Endothelial cell of umbilical vein (primary cell): ENCODE results near the gene CDX1. TPM values are rescaled to one million over a fixed set of nuclear protein-coding genes. Genes with fewer than 3 reads are reported as not detected.

Source experiments
- BruUV-seq: library from RNA; stranded (reverse); fragments of 400-500 nt; replicated peaks from 2 replicates; lab custom pipeline; 2021; lab: Mats Ljungman, UMichigan
- CTCF ChIA-PET: fragments of 300-600, 350-600 bp; sonication (Branson Sonifier 250); formaldehyde crosslinking; loops from one replicate; lab custom pipeline; 2021; ENCODE audit warnings: antibody characterized with exemption, inconsistent platforms; lab: Charles Lee
- POLR2A ChIA-PET: fragments of 300-600, 350-600 bp; sonication (Branson Sonifier 250); formaldehyde crosslinking; loops from one replicate; lab custom pipeline; 2021; ENCODE audit warnings: antibody characterized with exemption, inconsistent platforms; lab: Charles Lee
- DNase-seq: peaks from one replicate; pipeline ENCODE4 v3.0.0-alpha.2; 2011; ENCODE audit warnings: low read depth, low spot score
- FAIRE-seq: peaks from 2 replicates; lab custom pipeline; 2011; peaks lifted over from hg19 to GRCh38; lab: Jason Lieb, UNC
- H2AFZ ChIP-seq: 2 replicates; pipeline ENCODE4 v1.6.0; 2012; ENCODE audit warnings: low read depth, low read length, control low read depth, inconsistent platforms
- H3K27ac ChIP-seq: 2 replicates; pipeline ENCODE4 v1.5.1; 2011; ENCODE audit warnings: low read depth, mild to moderate bottlenecking, control low read depth, low read length, moderate library complexity; ENCODE audit not compliant: insufficient read depth
- H3K27me3 ChIP-seq, 2 experiments: 2 replicates each; pipeline versions ENCODE4 v1.6.0 to v1.6.1; 2011; ENCODE audit warnings: low read length in 2 of 2, mixed read lengths in 1 of 2; ENCODE audit not compliant: control insufficient read depth in 2 of 2, insufficient read depth in 2 of 2
- H3K36me3 ChIP-seq, 2 experiments: 2 replicates in 1 of 2; 3 replicates in 1 of 2; pipeline ENCODE4 v1.5.1; 2011; ENCODE audit warnings: low read length in 2 of 2, mild to moderate bottlenecking in 1 of 2, moderate library complexity in 1 of 2; ENCODE audit not compliant: control insufficient read depth in 2 of 2, insufficient read depth in 2 of 2; ENCODE audit errors: extremely low read depth in 1 of 2
- H3K4me1 ChIP-seq: 3 replicates; pipeline ENCODE4 v1.5.1; 2011; ENCODE audit warnings: mild to moderate bottlenecking, low read length; ENCODE audit not compliant: control insufficient read depth, insufficient read depth; ENCODE audit errors: extremely low read depth
- H3K4me2 ChIP-seq: 2 replicates; pipeline ENCODE4 v1.6.1; 2011; ENCODE audit warnings: low read length, control low read depth, mixed read lengths; ENCODE audit not compliant: insufficient read depth
- H3K4me3 ChIP-seq, 3 experiments: fragments of 200-600 bp in 1 of 3; sonication (generic), shearing (Covaris generic) in 1 of 3; replicated peaks in 1 of 3; 2 replicates each; pipeline ENCODE4 v1.5.1; 2011 to 2016; ENCODE audit warnings: control low read depth in 3 of 3, low read length in 3 of 3, mild to moderate bottlenecking in 2 of 3, inconsistent platforms in 1 of 3, low read depth in 1 of 3, moderate library complexity in 1 of 3; ENCODE audit not compliant: insufficient read depth in 1 of 3
- H3K79me2 ChIP-seq: 2 replicates; pipeline ENCODE4 v1.6.0; 2012; ENCODE audit warnings: low read length, inconsistent platforms; ENCODE audit not compliant: control insufficient read depth, insufficient read depth
- H3K9ac ChIP-seq: replicated peaks from 2 replicates; pipeline ENCODE3; 2011; ENCODE audit warnings: low read length, control low read depth; ENCODE audit not compliant: insufficient read depth; ENCODE audit errors: extremely low read depth
- H3K9me1 ChIP-seq: replicated peaks from 3 replicates; pipeline ENCODE4 v1.6.0; 2011; ENCODE audit warnings: mild to moderate bottlenecking, low read length; ENCODE audit not compliant: control insufficient read depth, insufficient read depth; ENCODE audit errors: extremely low read depth
- H3K9me3 ChIP-seq: replicated peaks from 2 replicates; pipeline ENCODE4 v1.5.1; 2012; ENCODE audit warnings: low read length, inconsistent platforms; ENCODE audit not compliant: control insufficient read depth, insufficient read depth
- H4K20me1 ChIP-seq: replicated peaks from 2 replicates; pipeline ENCODE3; 2011; ENCODE audit warnings: mild to moderate bottlenecking, low read length; ENCODE audit not compliant: control insufficient read depth, insufficient read depth; ENCODE audit errors: extremely low read depth
- CTCF ChIP-seq, 2 donors: IDR thresholded peaks; 1 replicate in 1 of 2; 2 replicates in 1 of 2; pipeline ENCODE4 v1.5.1; 2011; ENCODE audit warnings: low read length in 2 of 2, mild to moderate bottlenecking in 2 of 2, moderate library complexity in 2 of 2, control low read depth in 1 of 2, inconsistent platforms in 1 of 2, low read depth in 1 of 2; ENCODE audit not compliant: insufficient read depth in 1 of 2; ENCODE audit errors: extremely low read depth in 1 of 2
- EZH2 ChIP-seq: IDR thresholded peaks from 2 replicates; pipeline ENCODE4 v1.6.1; 2012; ENCODE audit warnings: borderline replicate concordance, low read depth, mild to moderate bottlenecking, moderate library complexity, low read length, inconsistent platforms; ENCODE audit not compliant: severe bottlenecking
- FOS ChIP-seq: IDR thresholded peaks from 2 replicates; pipeline ENCODE4 v1.6.1; 2011; ENCODE audit warnings: mild to moderate bottlenecking, low read length, moderate library complexity, borderline replicate concordance; ENCODE audit not compliant: insufficient read depth
- GATA2 ChIP-seq: IDR thresholded peaks from 2 replicates; pipeline ENCODE4 v1.7.0; 2011; ENCODE audit warnings: low read depth, mild to moderate bottlenecking, moderate library complexity, mixed read lengths, low read length; ENCODE audit not compliant: insufficient read length, insufficient read depth
- JUN ChIP-seq: IDR thresholded peaks from 2 replicates; pipeline ENCODE4 v1.6.1; 2011; ENCODE audit warnings: borderline replicate concordance, low read depth; ENCODE audit not compliant: insufficient read length, insufficient read depth
- MAX ChIP-seq: IDR thresholded peaks from 2 replicates; pipeline ENCODE4 v1.6.1; 2011; ENCODE audit not compliant: insufficient read depth, insufficient read length
- MYC ChIP-seq: IDR thresholded peaks from one replicate; pipeline ENCODE4 v1.6.1; 2011; ENCODE audit warnings: mild to moderate bottlenecking, low read depth, low read length
- POLR2A ChIP-seq: IDR thresholded peaks from 2 replicates; pipeline ENCODE4 v1.6.1; 2012; ENCODE audit warnings: low read depth, mild to moderate bottlenecking, control low read depth, low read length
- POLR2AphosphoS5 ChIP-seq: IDR thresholded peaks from 2 replicates; pipeline ENCODE4 v1.6.1; 2012; ENCODE audit warnings: low read depth, mild to moderate bottlenecking, control low read depth, low read length, moderate library complexity; ENCODE audit not compliant: insufficient read depth
- dilution Hi-C: fragments of 300-500 bp; cut with MboI; formaldehyde crosslinking; loops from one replicate; pipeline ENCODE4 v1.15.0; 2019; ENCODE audit warnings: low sequenced_read_pairs; ENCODE audit not compliant: extremely low pct_ligation_motif_present
- intact Hi-C: fragments of 100-400 bp; cut with micrococcal nuclease; formaldehyde crosslinking; loops from one replicate; pipeline ENCODE4 v1.10.0; 2022
- polyA plus RNA-seq, 4 experiments: library from polyadenylated mRNA; depleted of rRNA in 3 of 4; stranded (reverse) in 3 of 4; unstranded in 1 of 4; fragments of >200 nt; gene quantifications; 2 replicates each; pipeline versions ENCODE4 v1.2.1 to v1.2.3, GENCODE V29; 2011 to 2012; ENCODE audit warnings: missing spikeins in 1 of 4
- total RNA-seq: library from RNA; stranded (reverse); gene quantifications from 2 replicates; pipeline ENCODE4 v1.2.3, GENCODE V29; 2021

Gene CDX1
- total and polyA plus RNA-seq, 2 donors (not counting 3 experiments of a cell fraction or from before 2014, with no cell fraction given) = not detected

GRCh38 chr5:150135557-150136304, 30.8 kb upstream of the CDX1 start:
- dilution Hi-C loops (no loop called here), intact Hi-C loops (loop anchor here (5.0 kb wide), 1 partner anchor 1057 kb away; no protein-coding TSS in a partner anchor)
- BruUV-seq = no TSS peak
- FAIRE-seq (no peak), DNase-seq (no peak)
- Histone ChIP-seq H3K27me3 (peaks cover 0 to 6% of the 10 kb centered on the region in 2 experiments), H3K9me1 (no peaks in the 10 kb centered on the region), H3K36me3 (no peaks in the 10 kb centered on the region), H3K9me3 (no peaks in the 10 kb centered on the region), H3K79me2 (no peaks in the 10 kb centered on the region), H3K27ac (no peak overlapping the region), H3K4me2 (no peak overlapping the region), H3K4me1 (peaks cover 24% of the 10 kb centered on the region), H3K9ac (no peak overlapping the region), H2AFZ (no peak overlapping the region), H4K20me1 (no peaks in the 10 kb centered on the region), H3K4me3 (no peak overlapping the region)
- ChIA-PET POLR2A (no interaction called here), CTCF (interaction anchor here (1.1 to 3.8 kb wide), 4 partner anchors 9 to 83 kb away, joined by 3 to 18 read pairs (median 8); partner anchors contain the start of gene PDGFRB)
- no peak for TF ChIP-seq POLR2A
- TF ChIP-seq GATA2 = no peak
- no peak for TF ChIP-seq CTCF (IDR thresholded peaks at IDR 0.05; ENCODE audit: extremely low read depth in 1 of 2, insufficient read depth in 1 of 2, low read depth in 1 of 2, low read length in 2 of 2)
- no peak for TF ChIP-seq MYC
- no peak for TF ChIP-seq FOS
- no peak for TF ChIP-seq EZH2
- TF ChIP-seq POLR2AphosphoS5 = no peak
- no peak for TF ChIP-seq MAX
- no peak for TF ChIP-seq JUN
